Panc1 (cell line): Measurements from ENCODE around the gene UNC5CL.

Source experiments
- POLR2AphosphoS5 ChIP-seq: IDR thresholded peaks from 2 replicates; pipeline ENCODE4 v1.6.1; 2012; ENCODE audit warnings: mild to moderate bottlenecking, low read depth, low read length, moderate library complexity
- SIN3A ChIP-seq: IDR thresholded peaks from 2 replicates; pipeline ENCODE4 v1.6.1; 2012; ENCODE audit warnings: low read depth, mild to moderate bottlenecking, low read length, moderate library complexity, borderline replicate concordance; ENCODE audit not compliant: insufficient read depth
- TCF7L2 ChIP-seq: IDR thresholded peaks from 2 replicates; pipeline ENCODE4 v1.6.1; 2011; ENCODE audit warnings: mild to moderate bottlenecking, low read depth, low read length, inconsistent platforms

DNA sequence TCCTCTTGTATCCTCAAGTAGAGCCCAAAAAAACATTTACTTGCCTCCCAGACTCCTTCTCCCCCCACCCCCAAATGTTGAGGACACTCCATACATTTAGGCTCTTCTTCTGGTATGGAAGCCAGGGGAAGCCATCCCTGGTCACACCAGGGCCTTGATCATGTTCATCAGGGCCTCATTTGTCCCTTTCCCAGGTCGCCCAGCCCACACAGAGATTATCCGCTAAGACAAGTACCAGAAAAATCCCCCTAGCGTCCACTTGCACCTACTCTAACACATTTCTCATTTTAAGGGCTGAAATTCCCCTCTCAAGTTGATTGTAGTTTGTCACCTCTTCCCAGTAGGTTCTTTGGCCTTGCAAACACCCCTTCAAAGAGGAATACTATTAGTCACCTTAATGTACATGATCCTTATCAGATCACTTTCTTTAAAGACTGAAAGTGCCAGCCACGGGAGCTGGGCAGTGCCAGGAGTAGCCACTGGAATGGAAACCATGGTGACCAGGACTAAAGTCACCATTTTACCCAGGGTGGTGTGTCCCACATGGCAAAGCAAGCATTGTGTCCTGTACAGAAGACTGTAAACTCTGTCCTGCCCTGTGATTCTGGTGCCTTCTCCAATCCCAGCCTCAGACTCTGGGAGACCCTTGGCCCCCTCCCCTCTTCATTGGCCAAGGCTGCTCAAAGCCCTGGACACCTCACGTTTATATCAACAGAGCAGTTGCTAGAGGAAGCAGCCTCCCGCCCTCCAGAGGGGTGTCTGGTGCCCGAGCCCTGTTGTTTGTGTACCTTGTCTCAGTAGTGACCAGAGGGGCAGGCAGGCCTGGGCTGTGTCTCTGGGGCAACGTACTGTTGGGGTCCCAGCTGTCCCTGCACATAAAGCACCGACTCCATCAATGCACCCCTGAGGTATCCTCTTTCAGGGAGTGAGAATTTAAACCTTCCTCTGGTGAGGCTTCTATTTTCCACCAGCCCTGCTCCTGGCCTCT lies 9.0 kb upstream of the UNC5CL start:
- TF ChIP-seq POLR2AphosphoS5: no peak
- TF ChIP-seq TCF7L2: no peak
- no peak for TF ChIP-seq SIN3A
